NT2/D1 (cell line): ENCODE data around the gene ETV5.

Source experiments
- SUZ12 ChIP-seq: IDR thresholded peaks from 2 replicates; pipeline ENCODE4 v1.6.1; 2011; ENCODE audit not compliant: insufficient read length, insufficient read depth; ENCODE audit errors: extremely low read depth
- YY1 ChIP-seq: IDR thresholded peaks from 2 replicates; pipeline ENCODE4 v1.6.1; 2011; ENCODE audit not compliant: insufficient read length, insufficient read depth

DNA sequence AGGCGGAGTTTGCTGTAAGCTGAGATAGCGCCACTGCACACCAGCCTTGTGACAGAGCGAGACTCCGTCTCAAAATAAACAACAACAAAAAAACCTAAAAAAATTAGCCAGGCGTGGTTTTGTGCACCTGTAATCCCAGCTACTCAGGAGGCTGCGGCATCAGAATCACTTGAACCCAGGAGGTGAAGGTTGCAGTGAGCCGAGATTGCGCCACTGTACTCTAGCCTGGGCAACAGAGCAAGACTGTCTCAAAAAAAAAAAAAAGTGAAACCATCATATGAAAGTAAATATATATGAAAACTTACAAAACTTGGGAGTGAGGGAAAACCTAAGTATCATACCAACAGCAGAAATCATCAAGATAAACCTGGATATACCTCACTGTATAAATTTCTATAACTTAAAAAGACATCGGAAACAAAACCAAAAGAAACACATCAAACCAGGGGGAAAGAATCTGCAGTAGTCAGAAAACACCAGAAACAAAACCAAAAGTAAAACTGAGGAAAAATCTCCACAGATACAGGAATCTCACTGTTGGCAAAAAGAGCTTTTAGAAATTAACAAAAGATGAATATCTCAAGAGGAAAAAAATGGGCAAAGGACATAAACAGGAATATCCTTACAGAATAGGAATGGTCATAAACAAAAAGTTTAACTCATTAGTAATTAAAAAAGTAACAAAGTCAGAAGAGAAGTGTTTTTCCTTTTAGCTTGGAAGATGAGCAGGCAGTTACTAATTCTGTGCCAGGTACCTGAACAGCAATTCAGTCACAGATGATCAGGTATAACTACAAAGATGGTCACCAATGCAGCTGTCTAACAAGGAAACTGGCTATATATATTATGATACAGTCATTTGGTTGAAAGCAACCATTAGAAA, 41.3 kb downstream of the ETV5 start:
- TF ChIP-seq SUZ12: no peak
- TF ChIP-seq YY1: no peak
